ENCODE results near the gene EPHA7.

- TF ChIP-seq, protein P1, sequence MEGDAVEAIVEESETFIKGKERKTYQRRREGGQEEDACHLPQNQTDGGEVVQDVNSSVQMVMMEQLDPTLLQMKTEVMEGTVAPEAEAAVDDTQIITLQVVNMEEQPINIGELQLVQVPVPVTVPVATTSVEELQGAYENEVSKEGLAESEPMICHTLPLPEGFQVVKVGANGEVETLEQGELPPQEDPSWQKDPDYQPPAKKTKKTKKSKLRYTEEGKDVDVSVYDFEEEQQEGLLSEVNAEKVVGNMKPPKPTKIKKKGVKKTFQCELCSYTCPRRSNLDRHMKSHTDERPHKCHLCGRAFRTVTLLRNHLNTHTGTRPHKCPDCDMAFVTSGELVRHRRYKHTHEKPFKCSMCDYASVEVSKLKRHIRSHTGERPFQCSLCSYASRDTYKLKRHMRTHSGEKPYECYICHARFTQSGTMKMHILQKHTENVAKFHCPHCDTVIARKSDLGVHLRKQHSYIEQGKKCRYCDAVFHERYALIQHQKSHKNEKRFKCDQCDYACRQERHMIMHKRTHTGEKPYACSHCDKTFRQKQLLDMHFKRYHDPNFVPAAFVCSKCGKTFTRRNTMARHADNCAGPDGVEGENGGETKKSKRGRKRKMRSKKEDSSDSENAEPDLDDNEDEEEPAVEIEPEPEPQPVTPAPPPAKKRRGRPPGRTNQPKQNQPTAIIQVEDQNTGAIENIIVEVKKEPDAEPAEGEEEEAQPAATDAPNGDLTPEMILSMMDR (conservative IDR thresholded peaks at IDR 0.05; ENCODE audit: low read depth, low read length): no peak
- TF ChIP-seq EZH2 (IDR thresholded peaks at IDR 0.05; ENCODE audit: borderline replicate concordance, low read depth, low read length, poor library complexity, severe bottlenecking): no peak
These were observed 125.5 kb downstream of the EPHA7 start for GRCh38 chr6:93293872-93294271.

Measured in A673 (cell line).